SU-DHL-6 (cell line): ENCODE measurements around the gene TOR2A.

Source experiments
- H2AFZ ChIP-seq: fragments of 200-600 bp; sonication (generic); 2 replicates; pipeline ENCODE4 v1.6.1; 2014; ENCODE audit warnings: low read depth, mild to moderate bottlenecking, moderate library complexity, mixed read lengths, antibody characterized with exemption, low read length; ENCODE audit not compliant: severe bottlenecking
- H3F3A ChIP-seq: fragments of 200-600 bp; shearing (Covaris generic); 2 replicates; pipeline ENCODE4 v1.6.0; 2016; ENCODE audit warnings: antibody characterized with exemption, mild to moderate bottlenecking; ENCODE audit not compliant: insufficient read depth
- H3K27ac ChIP-seq: fragments of 200-600 bp; sonication (generic); 2 replicates; pipeline ENCODE4 v1.5.1; 2016; ENCODE audit warnings: low read depth, mild to moderate bottlenecking, low read length, moderate library complexity, mixed read lengths
- H3K27me3 ChIP-seq: fragments of 200-600 bp; sonication (generic), shearing (Covaris generic); 2 replicates; pipeline ENCODE4 v1.6.0; 2014; ENCODE audit warnings: mild to moderate bottlenecking, low read length
- H3K36me3 ChIP-seq: fragments of 200-600 bp; sonication (generic); 2 replicates; pipeline ENCODE4 v1.6.1; 2014; ENCODE audit warnings: mild to moderate bottlenecking, low read length, mixed read lengths
- H3K4me2 ChIP-seq: fragments of 300-600, 200-600 bp; shearing (Covaris generic), sonication (generic); 2 replicates; pipeline ENCODE4 v1.6.0; 2014; ENCODE audit warnings: low read length, low read depth, mild to moderate bottlenecking; ENCODE audit not compliant: poor library complexity, severe bottlenecking
- H3K4me3 ChIP-seq: fragments of 200-600 bp; sonication (generic); 2 replicates; pipeline ENCODE4 v1.5.1; 2014; ENCODE audit warnings: antibody characterized with exemption, low read length, mild to moderate bottlenecking, mixed read lengths; ENCODE audit not compliant: insufficient read depth, poor library complexity, severe bottlenecking
- H3K79me2 ChIP-seq: fragments of 200-600 bp; sonication (generic); 2 replicates; pipeline ENCODE4 v1.6.1; 2014; ENCODE audit warnings: mild to moderate bottlenecking, low read length, moderate library complexity; ENCODE audit not compliant: insufficient read depth
- H3K9ac ChIP-seq: fragments of 200-600 bp; sonication (generic); 2 replicates; pipeline ENCODE4 v1.7.0; 2014; ENCODE audit warnings: mild to moderate bottlenecking, low read length
- H3K9me2 ChIP-seq: fragments of 200-600 bp; sonication (generic); replicated peaks from 2 replicates; pipeline ENCODE4 v1.6.1; 2014; ENCODE audit warnings: low read length; ENCODE audit not compliant: insufficient read depth
- H3K9me3 ChIP-seq: fragments of 200-600 bp; sonication (generic); 2 replicates; pipeline ENCODE4 v1.6.1; 2014; ENCODE audit warnings: low read length, mixed read lengths; ENCODE audit not compliant: insufficient read depth
- H4K20me1 ChIP-seq: fragments of 200-600 bp; sonication (generic); 2 replicates; pipeline ENCODE4 v1.6.1; 2014; ENCODE audit warnings: low read depth, mild to moderate bottlenecking, antibody characterized with exemption, low read length, moderate library complexity, mixed read lengths
- CTCF ChIP-seq: fragments of 200-600 bp; sonication (generic); IDR thresholded peaks from one replicate; pipeline ENCODE4 v1.5.1; 2017; ENCODE audit warnings: antibody characterized with exemption, mild to moderate bottlenecking, low read length, moderate library complexity; ENCODE audit not compliant: insufficient read depth, poor library complexity, severe bottlenecking
- EZH2phosphoT487 ChIP-seq: fragments of 200-600 bp; sonication (generic), shearing (Covaris generic); conservative IDR thresholded peaks from 2 replicates; pipeline ENCODE4 v1.6.1; 2018; ENCODE audit warnings: mild to moderate bottlenecking, antibody characterized with exemption, low read length, moderate library complexity, mixed read lengths

TOR2A gene

GRCh38 chr9:127698985-127699670 lies 36.0 kb downstream of the TOR2A start:
- no peaks in the 10 kb centered on the region for H3K27me3 ChIP-seq
- no peaks in the 10 kb centered on the region for H3K79me2 ChIP-seq
- no peaks in the 10 kb centered on the region for H3K9me3 ChIP-seq
- H3K4me3 ChIP-seq, result no peak overlapping the region
- H3K9me2 ChIP-seq, result no peaks in the 10 kb centered on the region
- H3F3A ChIP-seq, result no peaks in the 10 kb centered on the region
- TF ChIP-seq CTCF, result no peak
- no peak for TF ChIP-seq EZH2phosphoT487
- peak overlapping the region; percentile 58 for H2AFZ ChIP-seq
- peak overlapping the region; percentile 45 for H3K4me2 ChIP-seq
- peak overlapping the region; percentile 22; the same call in 1 of the 2 replicates for H3K9ac ChIP-seq
- no peaks in the 10 kb centered on the region for H3K36me3 ChIP-seq
- no peaks in the 10 kb centered on the region for H4K20me1 ChIP-seq
- H3K27ac ChIP-seq, result no peak overlapping the region

GRCh38 chr9:127698386-127698785 lies 36.7 kb downstream of the TOR2A start:
- Histone ChIP-seq H3K9me3 (no peaks in the 10 kb centered on the region), H3K4me3 (no peak overlapping the region), H2AFZ (no peak overlapping the region), H4K20me1 (no peaks in the 10 kb centered on the region), H3K9ac (no peak overlapping the region), H3F3A (no peaks in the 10 kb centered on the region), H3K27ac (no peak overlapping the region), H3K9me2 (no peaks in the 10 kb centered on the region), H3K36me3 (no peaks in the 10 kb centered on the region), H3K4me2 (no peak overlapping the region), H3K79me2 (no peaks in the 10 kb centered on the region), H3K27me3 (no peaks in the 10 kb centered on the region)
- no peak for TF ChIP-seq CTCF
- no peak for TF ChIP-seq EZH2phosphoT487

GRCh38 chr9:127697575-127697974 lies 37.5 kb downstream of the TOR2A start:
- H3K36me3 ChIP-seq, result no peaks in the 10 kb centered on the region
- H3K27me3 ChIP-seq, result no peaks in the 10 kb centered on the region
- no peak overlapping the region for H3K27ac ChIP-seq
- H3K79me2 ChIP-seq, result no peaks in the 10 kb centered on the region
- no peaks in the 10 kb centered on the region for H3K9me2 ChIP-seq
- no peaks in the 10 kb centered on the region for H3K9me3 ChIP-seq
- no peak overlapping the region for H3K4me3 ChIP-seq
- H3F3A ChIP-seq, result no peaks in the 10 kb centered on the region
- TF ChIP-seq EZH2phosphoT487, result no peak
- TF ChIP-seq CTCF, result no peak
- H2AFZ ChIP-seq, result no peak overlapping the region
- no peak overlapping the region for H3K4me2 ChIP-seq
- H3K9ac ChIP-seq, result no peak overlapping the region
- H4K20me1 ChIP-seq, result no peaks in the 10 kb centered on the region
